GM12891 (cell line): ENCODE data around the gene DNMT3B.

Experiments used
- PAX5 ChIP-seq: IDR thresholded peaks from 2 replicates; pipeline ENCODE4 v1.6.1; 2011; ENCODE audit warnings: low read length, moderate library complexity, mild to moderate bottlenecking; ENCODE audit not compliant: insufficient read depth, severe bottlenecking
- POLR2A ChIP-seq: IDR thresholded peaks from 2 replicates; pipeline ENCODE4 v1.6.1; 2011; ENCODE audit warnings: low read depth, low read length, control low read depth
- POLR2AphosphoS5 ChIP-seq: IDR thresholded peaks from 2 replicates; pipeline ENCODE4 v1.6.1; 2011; ENCODE audit warnings: low read depth, low read length, control low read depth
- SPI1 ChIP-seq: IDR thresholded peaks from 2 replicates; pipeline ENCODE4 v1.6.1; 2011; ENCODE audit warnings: low read depth, low read length, control low read depth
- TAF1 ChIP-seq: IDR thresholded peaks from 2 replicates; pipeline ENCODE4 v1.6.1; 2011; ENCODE audit warnings: low read depth, low read length, control low read depth

- no peak for TF ChIP-seq POLR2A
- TF ChIP-seq TAF1, result no peak
- TF ChIP-seq POLR2AphosphoS5, result no peak
- TF ChIP-seq SPI1, result no peak
- no peak for TF ChIP-seq PAX5
These were observed 36.1 kb downstream of the DNMT3B start for GRCh38 chr20:32798046-32798981.
